Small intestine (tissue), 7 donors: ENCODE measurements around the gene G2E3. TPM values are rescaled to one million over a fixed set of nuclear protein-coding genes. Genes with fewer than 3 reads are reported as not detected.
"Not testable (repeated sequence)": the region's sequence is repeated elsewhere in the genome, so short reads cannot be mapped to it uniquely, and the experiment has no call there.

Experiments
- DNase-seq, 2 donors: peaks; one replicate each; pipeline versions ENCODE4 v3.0.0 to v3.0.0-alpha.2; 2013
- FAIRE-seq: peaks from 2 replicates; lab custom pipeline; 2012; peaks lifted over from hg19 to GRCh38; lab: Jason Lieb, UNC
- H3K27ac ChIP-seq, 3 donors: one replicate each; pipeline ENCODE4 v1.5.1; 2013; ENCODE audit warnings: low read length in 2 of 3, mild to moderate bottlenecking in 2 of 3, control low read depth in 1 of 3, inconsistent platforms in 1 of 3, low read depth in 1 of 3, moderate library complexity in 1 of 3
- H3K27me3 ChIP-seq, 3 donors: one replicate each; pipeline ENCODE4 v1.6.1; 2013; ENCODE audit warnings: low read length in 3 of 3, inconsistent platforms in 1 of 3; ENCODE audit not compliant: control insufficient read depth in 3 of 3, insufficient read depth in 3 of 3
- H3K36me3 ChIP-seq, 3 donors: one replicate each; pipeline ENCODE4 v1.6.1; 2013; ENCODE audit warnings: low read length in 3 of 3, inconsistent platforms in 1 of 3, low read depth in 1 of 3, mild to moderate bottlenecking in 1 of 3, moderate library complexity in 1 of 3; ENCODE audit not compliant: control insufficient read depth in 3 of 3, insufficient read depth in 2 of 3
- H3K4me1 ChIP-seq, 3 donors: one replicate each; pipeline ENCODE4 v1.6.1; 2013; ENCODE audit warnings: low read length in 2 of 3, inconsistent platforms in 1 of 3, low read depth in 1 of 3, mild to moderate bottlenecking in 1 of 3, moderate library complexity in 1 of 3; ENCODE audit not compliant: control insufficient read depth in 3 of 3, insufficient read depth in 2 of 3
- H3K4me3 ChIP-seq, 3 donors: one replicate each; pipeline ENCODE4 v1.5.1; 2013; ENCODE audit warnings: low read length in 3 of 3, control low read depth in 1 of 3, inconsistent platforms in 1 of 3, low read depth in 1 of 3, mild to moderate bottlenecking in 1 of 3, moderate library complexity in 1 of 3
- H3K9me3 ChIP-seq, 2 donors: one replicate each; pipeline ENCODE4 v1.6.1; 2013; ENCODE audit warnings: low read depth in 1 of 2, low read length in 1 of 2; ENCODE audit not compliant: control insufficient read depth in 2 of 2, insufficient read depth in 1 of 2
- WGBS, 3 donors: extraction: QIAGEN DNeasy Blood & Tissue Kit; methylation state at CpG; one replicate each; pipeline ENCODE4 v1.1.7; 2013; 5-methylcytosine and 5-hydroxymethylcytosine counted together
- polyA plus RNA-seq, 4 donors: library from polyadenylated mRNA; stranded (reverse) in 3 of 4; unstranded in 1 of 4; fragments of 200-250 nt in 3 of 4; fragments of 120-200 nt in 1 of 4; gene quantifications; one replicate each; pipeline versions ENCODE4 v1.2.1 to v1.2.3, GENCODE V29; 2013
- donor health status: healthy with polysubstance abuse.
- donor health status: control.
- donor health status: control.
- donor health status: Bipolar disorder and iron deficiency.
- donor health status: healthy.

Gene G2E3
- polyA plus RNA-seq, 4 donors: 2.2 to 14.4 (median 3.6) TPM

DNA sequence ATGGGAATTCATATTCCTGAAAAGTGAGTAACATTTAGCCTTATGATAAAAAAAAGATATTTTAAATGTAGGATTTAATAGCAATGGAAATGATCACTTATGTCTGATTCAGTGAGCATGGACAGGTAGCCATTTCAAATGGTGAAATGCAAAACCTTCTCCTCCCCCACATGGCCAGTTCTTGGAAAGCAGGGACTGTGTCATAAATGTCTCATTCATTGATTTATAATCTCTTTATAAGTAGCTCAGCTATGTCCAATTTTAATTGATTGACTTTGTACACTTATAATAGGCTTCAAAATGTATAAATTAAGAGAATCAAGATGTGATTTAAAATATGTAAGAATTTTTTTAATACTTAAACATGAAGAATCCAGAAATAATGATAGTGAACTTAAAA is 38.5 kb downstream of the G2E3 start:
- Histone ChIP-seq H3K27ac (no peak overlapping the region), H3K4me1 (no peaks in the 10 kb centered on the region), H3K9me3 (no peaks in the 10 kb centered on the region), H3K27me3 (no peaks in the 10 kb centered on the region), H3K36me3 (peaks cover 2 to 12% (median 7%) of the 10 kb centered on the region in 3 donors), H3K4me3 (no peak overlapping the region)
- FAIRE-seq (no peak), DNase-seq (peak in 1 of 2 donors; percentile 27)

DNA sequence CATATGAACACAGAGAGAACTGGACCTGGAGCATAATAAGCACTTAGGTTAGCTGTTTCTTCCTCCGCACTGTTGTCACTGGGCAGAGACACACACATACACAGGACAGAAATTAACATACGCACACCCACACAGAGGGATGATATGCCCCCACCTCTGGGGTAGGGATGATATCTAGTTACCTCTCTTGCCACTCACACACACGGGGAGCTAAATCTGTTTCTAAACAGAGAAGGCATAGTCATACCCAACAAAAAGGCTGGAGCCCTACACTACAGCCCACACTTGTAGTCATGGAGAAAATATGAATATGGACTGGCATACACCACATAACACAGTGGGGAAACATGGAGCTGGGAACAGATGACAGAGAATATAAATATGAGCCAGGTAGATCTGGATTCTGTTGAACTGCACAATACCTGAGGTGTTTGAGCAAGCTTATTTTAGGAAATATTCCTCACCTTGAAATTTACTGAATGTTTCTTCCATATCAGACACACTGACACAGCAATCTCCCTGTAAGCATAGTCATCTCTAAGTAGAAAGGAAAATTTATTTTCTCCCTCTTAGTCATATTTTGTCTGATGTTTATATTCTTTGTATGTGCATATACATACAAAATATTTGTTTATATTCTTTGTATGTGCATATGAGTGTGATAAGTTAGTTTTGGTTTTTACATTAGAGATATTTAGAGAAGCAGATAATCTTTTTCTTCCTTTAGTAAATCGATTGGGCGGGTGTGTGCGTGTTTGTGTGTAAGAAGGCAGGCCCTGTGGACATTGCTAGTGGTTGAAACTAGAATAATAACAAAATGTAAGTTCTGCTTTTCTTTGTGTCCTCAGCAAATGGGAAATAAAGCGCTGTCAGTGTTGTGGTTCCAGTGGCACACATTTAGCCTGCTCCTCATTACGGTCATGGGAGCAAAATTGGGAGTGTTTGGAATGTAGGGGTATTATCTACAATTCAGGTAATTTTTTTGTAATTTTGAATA is 42.3 kb downstream of the G2E3 start:
- Histone ChIP-seq H3K27me3 (no peaks in the 10 kb centered on the region), H3K9me3 (no peaks in the 10 kb centered on the region), H3K4me1 (no peaks in the 10 kb centered on the region), H3K27ac (no peak overlapping the region), H3K4me3 (no peak overlapping the region), H3K36me3 (peaks cover 8 to 17% (median 17%) of the 10 kb centered on the region in 3 donors)
- DNase-seq: no peak
- no peak for FAIRE-seq
- 91 to 98% (median 96%) methylated on average over 8 of the region's 8 CpGs for WGBS, 3 donors

DNA sequence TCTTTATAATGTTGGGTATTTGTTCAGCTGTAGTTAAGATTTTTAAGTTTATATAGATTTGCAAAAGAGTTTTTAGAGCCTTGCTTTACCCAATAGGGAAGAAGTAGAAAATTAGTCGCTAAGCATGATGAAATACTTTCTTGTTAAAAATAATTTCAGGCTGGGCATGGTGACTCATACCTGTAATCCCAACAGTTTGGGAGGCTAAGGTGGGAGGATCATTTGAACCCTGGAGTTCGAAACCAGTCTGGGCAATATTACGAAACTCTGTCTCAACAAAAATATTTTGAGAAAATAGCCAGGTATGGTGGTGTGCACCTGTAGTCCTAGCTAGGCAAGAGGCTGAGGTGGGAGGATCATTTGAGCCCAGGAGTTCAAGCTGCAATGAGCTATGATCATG is 44.4 kb downstream of the G2E3 start:
- no peak for FAIRE-seq
- Histone ChIP-seq H3K4me1 (no peaks in the 10 kb centered on the region), H3K36me3 (peaks cover 8 to 17% (median 12%) of the 10 kb centered on the region in 3 donors), H3K4me3 (no peak overlapping the region), H3K27ac (no peak overlapping the region), H3K27me3 (no peaks in the 10 kb centered on the region), H3K9me3 (no peaks in the 10 kb centered on the region)
- no peak for DNase-seq
- WGBS, 3 donors: 96 to 99% (median 97%) methylated on average over 3 of the region's 3 CpGs

DNA sequence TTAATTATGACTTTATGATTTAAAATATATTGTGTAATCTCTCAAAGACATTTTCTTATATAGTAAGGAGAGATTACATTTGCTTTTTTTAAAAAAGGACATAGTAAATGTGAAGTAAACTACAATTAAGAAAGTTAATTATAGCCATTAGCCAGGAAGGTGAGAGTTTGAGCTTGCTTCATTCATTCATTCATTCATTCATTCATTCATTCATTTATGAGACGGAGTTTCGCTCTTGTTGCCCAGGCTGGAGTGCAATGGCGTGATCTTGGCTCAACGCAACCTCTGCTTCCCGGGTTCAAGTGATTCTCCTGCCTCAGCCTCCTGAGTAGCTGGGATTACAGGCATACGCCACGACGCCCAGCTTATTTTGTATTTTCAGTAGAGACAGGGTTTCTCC is 45.7 kb downstream of the G2E3 start:
- not testable (repeated sequence) for FAIRE-seq, H3K27ac ChIP-seq, DNase-seq, H3K9me3 ChIP-seq, H3K4me3 ChIP-seq, H3K27me3 ChIP-seq, H3K4me1 ChIP-seq
- H3K36me3 ChIP-seq: peaks cover 8 to 14% (median 12%) of the 10 kb centered on the region in 3 donors
- WGBS, 3 donors: 96 to 98% (median 97%) methylated on average over 8 of the region's 8 CpGs

GRCh38 chr14:30607156-30607780 is 48.3 kb downstream of the G2E3 start:
- DNase-seq (peak in 1 of 2 donors; percentile 29), FAIRE-seq (peak; percentile 30)
- Histone ChIP-seq H3K9me3 (no peaks in the 10 kb centered on the region), H3K4me1 (no peaks in the 10 kb centered on the region), H3K27me3 (no peaks in the 10 kb centered on the region), H3K4me3 (no peak overlapping the region), H3K27ac (no peak overlapping the region), H3K36me3 (peaks cover 6 to 14% (median 11%) of the 10 kb centered on the region in 3 donors)
- WGBS, 3 donors: 98 to 100% (median 100%) methylated on average over 1 of the region's 1 CpG

DNA sequence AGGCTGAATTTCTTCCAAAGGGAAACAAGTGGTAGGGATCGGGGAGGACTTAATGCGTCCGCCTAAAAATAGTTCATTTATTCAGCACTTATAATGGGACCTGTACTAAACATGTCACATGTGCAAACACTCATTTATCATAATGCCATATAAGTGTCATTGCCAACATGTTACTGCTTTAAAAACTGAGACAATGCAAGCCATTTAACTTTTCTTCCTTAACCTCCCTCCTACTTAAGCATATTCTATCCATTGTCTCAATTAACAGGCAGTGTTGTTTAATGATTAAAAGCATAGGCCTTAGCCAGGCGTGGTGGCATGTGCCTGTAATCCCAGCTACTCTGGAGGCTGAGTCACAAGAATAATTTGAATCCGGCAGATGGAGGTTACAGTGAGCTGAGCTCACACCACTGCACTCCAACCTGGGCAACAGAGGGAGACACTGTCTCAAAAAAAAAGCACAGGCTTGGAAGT is 49.6 kb downstream of the G2E3 start:
- no peak for FAIRE-seq
- Histone ChIP-seq H3K4me1 (no peaks in the 10 kb centered on the region), H3K27ac (no peak overlapping the region), H3K36me3 (peaks cover 3 to 6% (median 5%) of the 10 kb centered on the region in 3 donors), H3K9me3 (no peaks in the 10 kb centered on the region), H3K27me3 (no peaks in the 10 kb centered on the region), H3K4me3 (no peak overlapping the region)
- 52 to 76% (median 65%) methylated on average over 5 of the region's 5 CpGs for WGBS, 3 donors
- peak; percentile 60 to 80 for DNase-seq

DNA sequence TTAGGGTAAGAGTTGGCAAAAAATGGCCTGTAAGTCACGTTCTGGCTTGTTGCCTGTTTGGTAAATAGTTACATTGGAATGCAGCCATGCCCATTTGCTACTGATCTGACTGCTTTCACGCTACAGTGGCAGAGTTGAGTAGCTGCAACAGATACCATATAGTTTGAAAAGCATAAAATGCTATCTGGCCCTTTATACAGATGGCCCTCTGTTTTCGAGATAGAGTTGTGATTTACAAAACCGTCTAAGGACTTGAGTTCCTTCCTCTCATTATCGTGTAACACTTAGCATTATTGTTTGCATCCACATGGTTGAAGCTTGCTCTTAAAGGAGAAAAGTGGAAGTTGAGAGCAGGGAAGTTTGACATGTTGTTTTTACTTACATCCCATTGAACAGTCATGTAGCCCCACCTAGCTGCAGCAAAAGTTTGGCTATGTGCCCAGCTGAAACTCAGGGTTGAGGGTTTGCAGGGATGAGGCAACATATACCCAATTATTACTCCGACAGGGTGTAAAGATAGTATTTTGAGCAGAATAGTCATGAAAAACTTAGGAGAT is 51.9 kb downstream of the G2E3 start:
- Histone ChIP-seq H3K36me3 (peaks cover 0 to 2% (median 0%) of the 10 kb centered on the region in 3 donors), H3K4me1 (no peaks in the 10 kb centered on the region), H3K9me3 (no peaks in the 10 kb centered on the region), H3K4me3 (no peak overlapping the region), H3K27ac (no peak overlapping the region), H3K27me3 (no peaks in the 10 kb centered on the region)
- 24 to 41% (median 40%) methylated on average over 6 of the region's 6 CpGs for WGBS, 3 donors
- FAIRE-seq: no peak
- peak; percentile 33 to 51 for DNase-seq

DNA sequence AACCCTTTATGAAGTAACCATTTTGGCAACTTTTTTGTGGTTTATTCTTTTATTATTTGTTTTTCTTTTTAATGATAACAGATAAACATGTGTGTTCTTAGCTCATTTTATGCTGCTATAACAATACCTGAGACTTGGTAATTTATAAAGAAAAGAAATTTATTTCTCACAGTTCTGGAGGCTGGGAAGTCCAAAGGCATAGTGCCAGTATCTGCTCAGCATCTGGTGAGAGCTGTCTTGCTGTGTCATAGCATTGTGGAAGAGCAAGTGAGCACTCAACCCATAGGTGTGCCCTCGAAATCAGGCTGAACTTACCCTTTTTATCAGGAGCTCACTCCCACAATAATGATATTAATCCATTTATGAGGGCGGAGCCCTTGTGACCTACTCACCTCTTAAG is 55.2 kb downstream of the G2E3 start:
- Histone ChIP-seq H3K4me3 (no peak overlapping the region), H3K36me3 (peaks cover 0 to 2% (median 0%) of the 10 kb centered on the region in 3 donors), H3K27me3 (no peaks in the 10 kb centered on the region), H3K9me3 (no peaks in the 10 kb centered on the region), H3K4me1 (no peaks in the 10 kb centered on the region), H3K27ac (no peak overlapping the region)
- no peak for FAIRE-seq
- WGBS, 3 donors: 94 to 100% (median 97%) methylated on average over 2 of the region's 2 CpGs
- no peak for DNase-seq
